PC-3 (cell line): ENCODE data around the gene CELA2B.
"Not testable (repeated sequence)": the region's sequence is repeated elsewhere in the genome, so short reads cannot be mapped to it uniquely, and the experiment has no call there.

Source experiments
- EZH2 ChIP-seq: fragments of 300-600 bp; sonication (generic); IDR thresholded peaks from one replicate; pipeline ENCODE4 v1.6.1; 2017; ENCODE audit warnings: antibody characterized with exemption, mild to moderate bottlenecking, low read length; ENCODE audit not compliant: unreplicated experiment
- EZH2phosphoT487 ChIP-seq: fragments of 300-600 bp; sonication (generic); IDR thresholded peaks from 2 replicates; pipeline ENCODE4 v1.6.1; 2018; ENCODE audit warnings: mild to moderate bottlenecking, antibody characterized with exemption, low read length, borderline replicate concordance
- TF ChIP-seq, protein P1 (sequence below): fragments of 300-600 bp; sonication (generic); conservative IDR thresholded peaks from 2 replicates; pipeline ENCODE4 v1.5.1; 2017; ENCODE audit warnings: antibody characterized with exemption, low read depth, mild to moderate bottlenecking, low read length

DNA sequence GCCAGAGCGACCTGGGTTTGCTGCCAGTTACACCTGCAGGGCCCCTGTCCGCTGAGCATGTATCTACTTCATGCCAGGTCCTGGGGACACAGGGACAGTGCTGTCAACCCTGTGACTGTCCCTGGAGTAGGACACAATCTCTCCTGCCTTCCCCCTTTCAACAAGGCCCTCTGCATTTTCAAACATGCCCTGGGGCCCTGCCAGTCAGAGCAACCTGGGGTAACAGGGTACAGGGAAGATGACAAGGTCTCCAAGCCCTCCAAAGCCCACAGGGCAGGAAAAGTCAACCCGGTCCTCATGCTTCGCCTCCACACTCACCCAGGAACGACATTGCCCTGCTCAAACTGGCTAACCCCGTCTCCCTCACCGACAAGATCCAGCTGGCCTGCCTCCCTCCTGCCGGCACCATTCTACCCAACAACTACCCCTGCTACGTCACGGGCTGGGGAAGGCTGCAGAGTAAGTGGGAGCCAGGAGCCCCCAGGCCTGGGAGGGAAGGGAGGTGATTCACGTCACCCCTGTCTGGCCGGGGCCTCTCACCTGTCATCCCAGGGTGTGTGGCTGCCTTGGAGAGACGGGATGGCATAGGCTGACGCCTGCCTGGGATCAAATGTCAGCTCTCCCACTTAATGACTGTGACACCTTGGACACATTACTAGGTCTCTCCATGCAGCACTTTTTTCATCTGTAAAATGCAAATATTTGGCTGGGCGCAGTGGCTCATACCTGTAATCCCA lies 12.7 kb upstream of the CELA2B start:
- TF ChIP-seq, protein P1, sequence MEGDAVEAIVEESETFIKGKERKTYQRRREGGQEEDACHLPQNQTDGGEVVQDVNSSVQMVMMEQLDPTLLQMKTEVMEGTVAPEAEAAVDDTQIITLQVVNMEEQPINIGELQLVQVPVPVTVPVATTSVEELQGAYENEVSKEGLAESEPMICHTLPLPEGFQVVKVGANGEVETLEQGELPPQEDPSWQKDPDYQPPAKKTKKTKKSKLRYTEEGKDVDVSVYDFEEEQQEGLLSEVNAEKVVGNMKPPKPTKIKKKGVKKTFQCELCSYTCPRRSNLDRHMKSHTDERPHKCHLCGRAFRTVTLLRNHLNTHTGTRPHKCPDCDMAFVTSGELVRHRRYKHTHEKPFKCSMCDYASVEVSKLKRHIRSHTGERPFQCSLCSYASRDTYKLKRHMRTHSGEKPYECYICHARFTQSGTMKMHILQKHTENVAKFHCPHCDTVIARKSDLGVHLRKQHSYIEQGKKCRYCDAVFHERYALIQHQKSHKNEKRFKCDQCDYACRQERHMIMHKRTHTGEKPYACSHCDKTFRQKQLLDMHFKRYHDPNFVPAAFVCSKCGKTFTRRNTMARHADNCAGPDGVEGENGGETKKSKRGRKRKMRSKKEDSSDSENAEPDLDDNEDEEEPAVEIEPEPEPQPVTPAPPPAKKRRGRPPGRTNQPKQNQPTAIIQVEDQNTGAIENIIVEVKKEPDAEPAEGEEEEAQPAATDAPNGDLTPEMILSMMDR: not testable (repeated sequence)
- TF ChIP-seq EZH2, EZH2phosphoT487: not testable (repeated sequence)
